Activated T-helper 1 cell treated with anti-CD3 and anti-CD28 coated beads, Interleukin-2, amount 50 U/mL, for 16 hours (primary cell): Measurements from ENCODE around the gene FITM1.
A peak's percentile ranks its signal among the peaks of the same experiment; 100 is the strongest.

ENCODE experiments used
- DNase-seq, 2 donors: peaks; one replicate each; pipeline ENCODE4 v3.0.0-alpha.2; 2020; ENCODE audit warnings: low read depth in 1 of 2, low spot score in 1 of 2

Gene FITM1

DNA sequence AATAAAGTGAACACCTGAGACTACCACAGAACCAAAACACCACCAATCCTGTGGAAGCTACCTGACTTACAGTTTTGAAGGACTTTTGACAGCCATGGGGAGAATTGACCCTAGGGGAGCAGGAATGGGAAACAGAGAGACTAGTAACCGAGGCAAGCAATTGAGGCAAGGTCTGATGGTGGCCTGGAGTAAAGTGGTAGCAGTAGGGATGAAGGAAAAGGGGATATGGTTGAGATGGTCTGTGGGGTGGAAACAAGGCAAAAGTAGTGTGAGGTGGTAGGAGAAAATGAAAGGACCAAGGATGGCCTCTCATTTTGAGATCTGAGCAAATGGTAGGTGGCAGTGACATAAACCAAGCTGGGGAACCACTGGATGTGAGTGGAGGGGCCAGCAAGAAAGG, 26.4 kb downstream of the FITM1 start:
- no peak for DNase-seq

DNA sequence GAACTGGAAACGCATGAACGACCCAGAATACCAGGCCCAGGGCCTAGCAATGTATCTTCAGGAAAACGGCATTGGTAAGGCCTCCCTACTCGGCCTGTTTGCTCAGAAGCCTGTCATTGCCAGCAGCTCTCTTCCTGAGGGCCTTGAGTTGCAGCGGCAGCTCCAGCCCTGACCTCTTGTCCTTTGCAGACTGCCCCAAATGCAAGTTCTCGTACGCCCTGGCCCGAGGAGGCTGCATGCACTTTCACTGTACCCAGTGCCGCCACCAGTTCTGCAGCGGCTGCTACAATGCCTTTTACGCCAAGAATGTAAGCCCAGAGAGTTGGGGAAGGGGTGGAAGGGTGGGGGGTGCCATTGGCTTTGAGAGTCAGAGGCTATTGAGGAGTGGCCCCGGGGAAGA, 26.9 kb downstream of the FITM1 start:
- no peak for DNase-seq

DNA sequence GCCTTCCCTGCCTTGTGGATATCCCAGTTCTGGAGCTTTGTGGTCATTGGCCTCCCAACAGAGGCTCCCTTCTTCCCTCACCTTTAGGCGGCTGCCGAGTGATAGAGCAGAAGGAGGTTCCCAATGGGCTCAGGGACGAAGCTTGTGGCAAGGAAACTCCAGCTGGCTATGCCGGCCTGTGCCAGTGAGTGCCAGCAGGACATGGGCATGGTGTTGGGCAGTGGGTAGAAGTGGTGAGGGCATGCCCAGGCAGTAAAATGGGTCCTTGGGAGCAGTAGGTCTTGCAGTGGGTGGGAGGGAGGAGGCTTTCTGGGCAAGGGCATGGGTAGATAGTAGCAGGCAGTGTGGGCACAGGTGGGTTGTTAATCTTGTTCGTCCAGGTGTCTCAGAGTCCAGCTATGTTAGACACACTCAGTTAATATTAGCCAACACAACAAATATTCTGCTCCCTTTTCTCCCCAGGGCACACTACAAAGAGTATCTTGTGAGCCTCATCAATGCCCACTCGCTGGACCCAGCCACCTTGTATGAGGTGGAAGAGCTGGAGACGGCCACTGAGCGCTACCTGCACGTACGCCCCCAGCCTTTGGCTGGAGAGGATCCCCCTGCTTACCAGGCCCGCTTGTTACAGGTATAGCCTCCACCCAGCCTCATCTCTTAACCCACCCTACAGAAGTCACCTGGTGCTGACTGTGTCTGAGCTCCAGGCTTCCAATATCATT, 29.5 kb downstream of the FITM1 start:
- no peak for DNase-seq

DNA sequence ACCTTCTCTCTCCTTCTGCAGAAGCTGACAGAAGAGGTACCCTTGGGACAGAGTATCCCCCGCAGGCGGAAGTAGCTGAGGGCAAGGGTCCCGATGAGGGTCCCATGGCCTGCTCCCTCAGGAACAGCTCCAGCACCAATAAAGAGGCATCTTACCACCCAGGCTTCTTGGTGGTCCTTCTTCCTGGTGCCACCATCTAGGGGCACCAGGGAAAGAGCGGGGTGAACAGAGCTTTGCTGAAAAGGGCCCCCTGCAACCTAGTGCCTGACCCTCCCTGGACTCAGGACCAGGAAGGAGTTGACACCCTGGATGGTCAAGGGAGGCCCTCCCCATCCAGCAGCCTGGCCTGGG, 30.0 kb downstream of the FITM1 start:
- no peak for DNase-seq

DNA sequence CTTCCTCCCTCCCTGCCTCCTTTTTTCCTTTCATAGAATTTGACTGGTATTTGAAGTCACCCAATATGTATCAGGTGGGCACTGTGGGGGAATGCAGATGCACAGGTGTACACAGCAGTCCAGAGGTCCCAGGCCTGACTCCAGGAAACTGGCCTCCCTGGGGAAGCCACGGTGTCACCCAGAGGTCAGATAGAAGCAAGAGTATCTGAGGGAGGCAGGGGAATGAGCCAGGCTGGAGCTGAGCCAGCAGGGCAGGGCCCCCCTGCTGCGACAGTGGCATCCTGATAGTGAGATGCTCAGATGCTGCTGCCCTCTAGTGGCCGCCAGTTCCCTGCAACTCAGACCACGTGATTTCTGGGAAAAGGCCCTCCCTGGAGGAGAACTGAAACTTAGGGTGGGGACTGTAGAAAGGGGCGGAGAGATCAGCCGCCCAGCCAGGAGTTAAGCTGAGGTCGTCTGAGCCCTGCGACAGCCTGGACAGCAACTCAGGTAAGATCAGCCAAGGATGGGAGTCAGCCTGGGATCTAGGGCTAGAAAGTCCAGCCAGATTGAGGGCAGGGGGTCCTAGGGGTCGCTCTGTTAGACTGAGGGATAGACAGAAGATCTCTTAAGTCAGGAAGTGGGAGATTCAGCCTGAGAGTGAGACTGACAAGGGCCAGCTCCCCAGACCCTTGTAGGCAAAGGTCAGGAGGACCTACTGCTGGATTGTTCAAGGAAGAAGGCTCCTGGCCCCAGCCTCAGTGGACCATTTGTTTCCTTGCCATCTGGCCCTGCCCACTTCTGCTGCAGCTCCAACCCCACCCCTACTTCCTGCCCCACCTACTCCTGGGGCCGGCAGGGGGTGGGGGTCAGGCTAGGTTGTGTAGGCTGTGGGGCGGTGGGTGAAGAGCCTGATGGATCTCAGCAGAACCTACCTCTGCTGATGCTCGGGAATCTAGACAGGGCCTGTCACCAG, 30.7 kb downstream of the FITM1 start, which contains the start of gene IRF9:
TSS of gene IRF9 (plus strand) at position 416 of the 955 bp plus-strand sequence. CDS start 880 bp downstream, outside the sequence.
- peak; percentile 96 to 98 for DNase-seq

DNA sequence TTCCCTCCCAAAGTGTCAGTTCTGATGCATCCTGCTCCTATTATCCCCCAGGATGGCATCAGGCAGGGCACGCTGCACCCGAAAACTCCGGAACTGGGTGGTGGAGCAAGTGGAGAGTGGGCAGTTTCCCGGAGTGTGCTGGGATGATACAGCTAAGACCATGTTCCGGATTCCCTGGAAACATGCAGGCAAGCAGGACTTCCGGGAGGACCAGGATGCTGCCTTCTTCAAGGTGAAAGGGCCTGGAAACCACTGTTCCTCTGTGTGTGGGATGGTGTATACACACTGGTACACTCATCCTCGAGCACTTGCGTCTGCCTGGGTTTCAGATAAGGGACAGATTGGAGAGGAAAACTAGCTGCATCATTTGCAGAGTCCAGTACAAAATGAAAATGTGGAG, 31.6 kb downstream of the FITM1 start:
- no peak for DNase-seq

DNA sequence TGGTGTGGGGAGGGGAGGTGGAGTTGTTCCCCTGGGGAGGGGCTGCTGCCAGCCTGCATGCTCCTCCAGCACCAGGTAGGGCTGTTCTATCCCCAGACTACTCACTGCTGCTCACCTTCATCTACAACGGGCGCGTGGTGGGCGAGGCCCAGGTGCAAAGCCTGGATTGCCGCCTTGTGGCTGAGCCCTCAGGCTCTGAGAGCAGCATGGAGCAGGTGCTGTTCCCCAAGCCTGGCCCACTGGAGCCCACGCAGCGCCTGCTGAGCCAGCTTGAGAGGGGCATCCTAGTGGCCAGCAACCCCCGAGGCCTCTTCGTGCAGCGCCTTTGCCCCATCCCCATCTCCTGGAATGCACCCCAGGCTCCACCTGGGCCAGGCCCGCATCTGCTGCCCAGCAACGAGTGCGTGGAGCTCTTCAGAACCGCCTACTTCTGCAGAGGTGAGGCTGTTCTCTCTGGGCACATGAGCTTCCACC, 34.1 kb downstream of the FITM1 start:
- DNase-seq, result no peak

DNA sequence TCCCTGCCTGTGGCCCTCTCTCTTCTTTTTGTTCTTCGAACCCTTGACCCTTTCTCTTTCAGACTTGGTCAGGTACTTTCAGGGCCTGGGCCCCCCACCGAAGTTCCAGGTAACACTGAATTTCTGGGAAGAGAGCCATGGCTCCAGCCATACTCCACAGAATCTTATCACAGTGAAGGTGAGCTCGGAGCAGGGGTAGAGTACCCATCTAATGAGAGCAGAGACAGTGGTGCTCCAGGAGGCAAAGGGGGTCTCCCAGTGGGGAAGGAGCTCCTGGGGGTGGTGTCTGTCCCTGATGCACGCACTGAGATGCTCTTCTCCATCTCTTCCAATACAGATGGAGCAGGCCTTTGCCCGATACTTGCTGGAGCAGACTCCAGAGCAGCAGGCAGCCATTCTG, 35.3 kb downstream of the FITM1 start:
- no peak for DNase-seq

DNA sequence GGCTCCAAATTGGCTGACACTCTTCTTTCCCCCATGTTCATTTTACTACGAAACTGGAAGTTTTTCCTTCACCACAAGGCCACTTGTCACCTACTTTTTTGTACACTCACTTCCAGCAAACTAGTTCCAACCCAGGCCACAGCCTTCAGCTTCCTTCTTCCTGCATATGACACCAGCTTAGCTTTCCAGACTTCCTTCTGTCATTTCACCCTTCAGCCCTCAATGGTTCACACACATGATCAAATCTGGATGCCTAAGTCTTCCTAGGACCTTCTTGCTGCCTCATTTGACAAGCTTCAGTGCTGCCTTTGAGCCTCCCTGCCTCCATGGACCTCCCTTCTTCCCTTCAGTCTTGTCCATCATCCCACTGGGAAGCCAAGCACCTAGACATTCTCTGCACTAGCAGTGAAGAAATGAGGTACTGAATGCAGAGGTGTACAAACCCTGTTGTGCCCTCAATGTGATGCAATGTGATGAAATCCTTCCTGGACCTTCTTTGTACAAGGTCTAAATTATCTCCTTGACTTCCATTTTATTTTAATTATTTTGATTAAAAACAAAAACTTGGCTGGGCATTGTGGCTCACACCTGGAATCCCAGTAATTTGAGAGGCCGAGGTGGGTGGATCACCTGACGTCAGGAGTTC, 37.1 kb downstream of the FITM1 start:
- DNase-seq, result no peak

DNA sequence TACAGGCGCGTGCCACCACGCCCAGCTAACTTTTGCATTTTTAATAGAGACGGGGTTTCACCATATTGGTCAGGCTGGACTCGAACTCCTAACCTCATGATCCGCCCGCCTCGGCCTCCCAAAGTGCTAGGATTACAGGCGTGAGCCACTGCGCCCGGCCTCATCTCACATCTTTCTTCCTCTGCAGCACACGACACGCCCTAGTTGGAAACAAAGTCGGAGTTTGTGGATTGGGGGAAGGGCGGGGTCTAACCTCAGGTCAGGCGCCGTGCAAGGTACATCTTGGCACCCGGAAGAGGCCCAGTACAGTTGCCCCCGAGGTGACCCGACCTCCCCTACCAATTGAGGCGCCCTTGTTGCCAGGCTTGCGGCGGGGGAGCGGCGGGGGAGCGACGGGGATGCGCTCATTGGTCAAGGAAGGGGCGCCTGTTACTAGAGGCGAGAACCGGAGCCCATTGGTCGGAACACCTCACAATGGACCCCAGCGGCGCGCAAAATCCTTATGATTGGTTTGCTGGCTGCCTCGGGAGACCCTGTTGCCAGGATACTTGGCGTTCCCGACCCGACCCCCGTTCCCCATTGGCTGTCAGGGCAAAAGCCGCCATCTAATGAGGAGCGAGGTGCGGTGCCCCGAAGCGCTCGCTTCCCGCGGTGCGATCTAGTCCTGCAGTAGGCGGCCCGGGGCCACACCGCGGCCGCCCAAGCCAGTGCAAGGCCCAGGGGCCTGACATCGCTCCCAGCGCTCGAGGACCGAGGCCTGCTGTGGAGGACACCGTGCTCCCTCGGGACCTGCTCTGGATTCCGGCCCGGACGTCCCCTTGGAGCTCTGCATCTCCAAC, 41.2 kb downstream of the FITM1 start, which contains the start of gene REC8:
TSS of gene REC8 (plus strand) at position 659 of the 839 bp plus-strand sequence. CDS start 473 bp downstream, outside the sequence.
- DNase-seq, result peak; percentile 44 to 52

DNA sequence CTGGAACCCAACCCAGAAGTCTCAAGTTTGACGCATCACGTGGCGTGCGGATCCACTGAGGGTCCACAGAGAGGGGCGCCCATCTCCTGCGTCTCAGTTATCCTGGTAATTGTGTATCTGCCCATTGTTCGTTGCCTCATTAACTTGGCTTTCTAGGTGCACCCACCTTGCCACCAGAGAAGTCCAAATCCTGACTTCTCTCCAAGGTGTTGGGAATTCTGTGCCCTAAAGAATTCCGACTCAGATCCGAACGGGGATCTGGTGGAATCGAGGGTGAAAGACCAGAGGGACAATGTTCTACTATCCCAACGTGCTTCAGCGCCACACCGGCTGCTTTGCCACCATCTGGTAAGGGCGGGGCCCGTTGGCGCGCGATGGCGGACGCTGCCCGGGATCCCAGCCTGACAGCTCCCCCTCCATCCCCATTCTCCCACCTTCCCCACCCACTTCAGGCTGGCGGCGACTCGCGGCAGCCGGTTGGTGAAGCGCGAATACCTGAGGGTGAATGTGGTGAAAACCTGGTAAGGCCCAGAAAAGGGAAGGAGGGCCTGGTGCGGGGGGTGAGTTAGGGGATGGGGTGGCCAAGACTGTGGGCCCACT, 41.9 kb downstream of the FITM1 start:
- DNase-seq, result no peak

DNA sequence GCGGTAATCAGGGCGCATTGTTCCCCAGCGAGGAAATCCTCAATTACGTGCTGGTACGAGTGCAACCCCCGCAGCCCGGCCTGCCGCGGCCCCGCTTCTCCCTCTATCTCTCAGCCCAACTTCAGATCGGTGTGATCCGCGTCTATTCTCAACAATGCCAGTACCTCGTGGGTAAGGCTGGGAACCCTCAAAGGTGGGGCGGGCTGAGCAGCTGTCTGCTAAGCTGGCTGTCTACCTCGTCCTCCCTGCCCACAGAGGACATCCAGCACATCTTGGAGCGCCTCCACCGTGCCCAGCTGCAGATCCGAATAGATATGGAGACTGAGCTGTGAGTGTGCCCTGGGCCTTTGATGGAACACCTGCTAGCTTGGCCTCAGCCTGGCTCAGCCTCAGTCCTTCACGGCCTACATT, 42.4 kb downstream of the FITM1 start:
- no peak for DNase-seq

DNA sequence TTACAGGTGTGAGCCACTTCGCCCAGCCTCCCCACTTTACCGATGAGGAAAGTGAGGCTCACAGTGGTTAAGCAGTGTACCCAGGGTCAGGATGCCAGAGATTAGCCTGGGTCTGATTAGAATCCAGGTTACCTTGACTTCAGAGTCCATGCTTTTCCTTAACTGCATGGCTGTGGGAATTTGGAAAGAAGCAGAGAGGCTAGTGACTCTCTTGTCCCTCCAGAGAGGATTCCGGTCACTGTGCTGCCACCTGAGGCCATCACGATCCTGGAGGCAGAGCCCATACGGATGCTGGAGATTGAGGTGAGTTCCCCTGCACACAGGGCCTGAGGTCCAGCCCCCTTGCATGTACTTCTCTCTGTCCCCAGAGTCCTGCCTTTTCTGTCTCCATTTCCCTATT, 46.1 kb downstream of the FITM1 start:
- no peak for DNase-seq

DNA sequence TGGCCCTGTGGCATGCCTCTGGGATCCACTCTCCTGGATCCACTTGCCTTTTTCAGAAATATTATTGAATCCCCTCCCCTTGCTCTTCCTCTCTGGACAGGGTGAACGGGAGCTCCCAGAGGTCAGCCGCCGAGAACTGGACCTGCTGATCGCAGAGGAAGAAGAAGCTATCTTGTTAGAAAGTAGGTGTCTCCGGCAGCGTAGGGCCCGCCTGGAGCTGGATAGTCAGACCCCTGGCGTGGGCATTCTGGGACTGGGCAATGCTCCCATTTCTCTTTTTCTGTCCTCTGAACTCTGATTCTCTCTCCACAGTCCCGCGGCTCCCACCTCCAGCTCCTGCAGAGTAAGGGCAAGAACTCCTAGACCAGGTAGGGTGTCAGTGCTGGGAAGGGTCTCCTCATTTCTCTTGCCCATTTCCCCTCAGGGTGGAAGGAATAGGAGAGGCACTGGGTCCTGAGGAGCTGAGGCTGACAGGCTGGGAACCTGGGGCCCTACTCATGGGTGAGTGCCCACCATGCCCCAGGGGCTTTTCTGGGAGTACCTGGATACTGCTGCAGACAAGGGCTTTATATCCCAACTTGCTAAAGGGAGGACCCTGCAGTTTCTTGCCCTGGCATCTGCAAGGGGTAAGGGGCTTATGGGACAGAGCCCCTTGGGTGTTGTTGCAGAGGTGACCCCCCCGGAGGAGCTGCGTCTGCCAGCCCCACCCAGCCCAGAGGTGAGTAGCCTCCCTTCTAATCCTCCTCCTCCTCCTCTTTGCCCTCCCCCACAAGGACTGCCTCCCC, 46.8 kb downstream of the FITM1 start:
- DNase-seq, result no peak

DNA sequence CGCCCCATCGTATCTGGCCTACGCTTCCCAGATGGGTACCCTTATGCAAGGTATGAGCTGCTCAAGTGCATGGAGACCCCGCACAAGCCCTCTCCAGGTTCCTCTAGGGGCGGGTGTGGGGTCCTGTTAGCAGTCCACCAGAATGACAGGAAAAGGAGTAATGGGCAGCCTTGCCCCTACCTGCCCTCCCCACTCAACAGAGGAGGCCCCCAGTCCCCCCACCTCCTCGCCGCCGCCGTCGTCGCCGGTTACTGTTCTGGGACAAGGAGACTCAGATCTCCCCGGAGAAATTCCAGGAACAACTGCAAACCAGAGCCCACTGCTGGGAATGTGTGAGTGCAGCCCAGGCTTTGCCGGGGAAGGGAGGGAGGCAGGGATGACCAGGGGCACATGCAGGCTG, 47.4 kb downstream of the FITM1 start:
- DNase-seq, result no peak

DNA sequence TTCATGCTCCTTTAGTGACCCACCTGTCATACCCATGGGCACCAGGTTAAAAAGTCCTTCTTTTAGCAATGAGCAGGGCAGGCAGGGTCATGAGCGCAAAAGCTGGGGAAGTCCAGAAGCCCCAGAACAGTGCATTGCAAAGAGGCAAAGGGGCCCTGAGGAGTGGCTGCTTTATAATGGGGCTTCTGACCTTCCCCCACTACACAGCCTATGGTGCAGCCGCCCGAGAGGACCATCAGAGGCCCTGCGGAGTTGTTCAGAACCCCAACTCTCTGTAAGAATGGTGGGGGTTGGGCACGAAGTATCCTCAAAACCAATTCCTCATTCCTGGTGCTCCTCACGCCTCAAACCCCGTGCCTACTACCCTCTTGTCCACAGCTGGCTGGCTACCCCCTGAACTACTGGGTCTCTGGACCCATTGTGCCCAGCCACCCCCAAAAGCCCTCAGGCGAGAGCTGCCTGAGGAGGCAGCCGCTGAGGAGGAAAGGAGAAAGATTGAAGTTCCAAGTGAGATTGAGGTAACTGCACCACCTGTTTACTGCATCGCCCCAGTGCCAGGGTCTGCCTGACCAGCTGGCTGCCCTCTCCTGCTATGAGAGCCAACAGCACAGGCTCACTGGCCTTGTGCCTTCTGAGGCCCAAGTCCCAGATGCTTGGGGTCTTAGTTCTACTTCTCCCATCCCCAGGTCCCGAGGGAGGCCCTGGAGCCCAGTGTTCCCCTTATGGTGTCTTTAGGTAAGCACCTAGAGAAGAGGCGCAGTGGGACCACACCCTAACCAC, 48.1 kb downstream of the FITM1 start:
- DNase-seq, result no peak

DNA sequence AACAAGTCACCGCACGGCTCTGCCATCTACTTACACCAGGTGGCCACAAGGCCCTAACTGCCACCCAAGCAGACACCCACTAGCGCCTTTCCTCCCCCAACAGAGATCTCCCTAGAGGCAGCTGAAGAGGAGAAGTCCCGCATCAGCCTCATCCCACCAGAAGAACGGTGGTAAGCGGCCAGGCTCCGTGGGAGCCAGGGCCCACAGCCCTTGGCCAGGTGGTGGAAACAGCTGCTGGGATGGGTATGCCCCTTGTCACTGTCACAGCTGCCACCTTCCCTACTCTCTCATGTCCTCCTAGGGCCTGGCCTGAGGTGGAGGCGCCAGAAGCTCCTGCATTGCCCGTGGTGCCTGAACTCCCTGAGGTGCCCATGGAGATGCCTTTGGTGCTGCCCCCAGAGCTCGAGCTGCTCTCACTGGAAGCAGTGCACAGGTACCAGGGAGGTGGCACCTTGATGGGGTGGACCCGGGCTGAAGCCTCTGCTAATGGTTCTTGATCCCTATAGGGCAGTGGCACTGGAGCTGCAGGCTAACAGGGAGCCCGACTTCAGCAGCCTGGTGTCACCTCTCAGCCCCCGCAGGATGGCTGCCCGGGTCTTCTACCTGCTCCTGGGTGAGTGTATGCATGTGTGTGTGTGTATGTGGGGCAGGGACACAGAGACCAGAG, 49.0 kb downstream of the FITM1 start:
- DNase-seq, result no peak
